ENCODE results near the gene PKP3.
A peak's percentile ranks its signal among the peaks of the same experiment; 100 is the strongest.
"Not testable (repeated sequence)": the region's sequence is repeated elsewhere in the genome, so short reads cannot be mapped to it uniquely, and the experiment has no call there.

Gene PKP3

GRCh38 chr11:394034-394857 lies at the start of gene PKP3:
Gene PKP3, plus strand, starts transcription at chr11:394209. Its CDS starts 84 bp downstream, at chr11:394293.
- no peak for DNase-seq

- no peak for DNase-seq
These were observed 49.0 kb upstream of the PKP3 start for GRCh38 chr11:344836-345578.

GRCh38 chr11:346529-346928 lies 47.5 kb upstream of the PKP3 start:
- DNase-seq, result no peak

GRCh38 chr11:349270-349954 lies 44.6 kb upstream of the PKP3 start:
- DNase-seq, result not testable (repeated sequence)

GRCh38 chr11:350033-350722 lies 43.8 kb upstream of the PKP3 start:
- DNase-seq, result not testable (repeated sequence)

GRCh38 chr11:350723-351255 lies 43.2 kb upstream of the PKP3 start:
- DNase-seq, result no peak

GRCh38 chr11:351411-351810 lies 42.6 kb upstream of the PKP3 start:
- no peak for DNase-seq

GRCh38 chr11:352456-353031 lies 41.5 kb upstream of the PKP3 start:
- no peak for DNase-seq

- DNase-seq, result no peak
These were observed 40.7 kb upstream of the PKP3 start for GRCh38 chr11:353179-353873.

GRCh38 chr11:355581-356458 lies 38.2 kb upstream of the PKP3 start:
- DNase-seq, result peak; percentile 91

- DNase-seq, result no peak
These were observed 37.4 kb upstream of the PKP3 start for GRCh38 chr11:356610-357009.

- DNase-seq, result no peak
These were observed 36.4 kb upstream of the PKP3 start for GRCh38 chr11:357582-357981.

GRCh38 chr11:358129-358800 lies 35.7 kb upstream of the PKP3 start:
- no peak for DNase-seq

- DNase-seq, result peak; percentile 59
These were observed 34.8 kb upstream of the PKP3 start for GRCh38 chr11:359181-359714.

- DNase-seq, result no peak
These were observed 33.4 kb upstream of the PKP3 start for GRCh38 chr11:360326-361280.

- DNase-seq, result no peak
These were observed 31.2 kb upstream of the PKP3 start for GRCh38 chr11:362642-363442.

GRCh38 chr11:363443-363805 lies 30.6 kb upstream of the PKP3 start:
- DNase-seq, result not testable (repeated sequence)
